ENCODE data around the gene RNF19B. TPM values are rescaled to one million over a fixed set of nuclear protein-coding genes. Genes with fewer than 3 reads are reported as not detected.

RNF19B gene
- total and polyA plus RNA-seq, 2 of the 8 experiments (the other 6 are each of a cell fraction or from before 2014, with no cell fraction given) = 9.2 to 11.2 TPM

DNA sequence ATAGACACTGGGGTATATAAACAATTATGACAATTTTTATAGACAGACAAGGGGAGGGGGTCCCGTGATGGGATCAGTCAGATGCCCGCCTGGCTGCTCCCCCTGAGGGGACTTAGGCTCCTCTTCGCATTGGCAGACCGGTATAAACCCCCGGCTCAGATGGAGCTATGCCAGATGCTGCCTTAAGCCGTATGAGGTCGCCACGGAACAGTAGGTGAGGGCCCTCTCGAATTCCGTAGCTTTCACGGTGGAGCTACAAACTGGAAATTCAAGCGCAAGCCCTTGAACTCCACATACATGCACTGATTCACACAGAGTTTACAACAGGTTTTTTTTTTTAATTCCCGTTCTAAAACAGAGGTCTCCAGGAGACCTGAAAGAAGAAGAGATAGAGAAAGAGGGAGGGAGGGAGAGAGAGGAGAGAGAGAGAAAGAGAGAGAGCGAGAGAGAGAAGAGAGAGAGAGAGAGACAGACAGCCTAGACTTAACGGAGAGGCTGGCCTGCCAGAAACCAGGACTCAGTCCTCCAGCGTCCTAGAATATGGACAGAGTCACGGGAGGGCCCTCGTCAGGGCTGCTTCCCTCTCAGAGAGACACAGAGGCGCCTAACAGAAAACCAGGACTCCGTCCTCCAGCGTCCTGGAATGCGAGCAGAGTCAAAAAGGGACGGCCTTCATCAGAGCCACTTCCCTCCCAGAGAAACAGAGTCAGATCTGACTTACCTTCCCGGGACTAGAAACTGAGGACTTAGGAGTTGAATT lies 39.0 kb downstream of the RNF19B start:
- H3K18ac ChIP-seq (ENCODE audit: extremely low read depth, low read length) = no peak overlapping the region
- H4K91ac ChIP-seq (replicated peaks; ENCODE audit: insufficient read length, low read length) = no peak overlapping the region
- H3K23me2 ChIP-seq (ENCODE audit: low read depth, low read length) = peaks cover 11% of the 10 kb centered on the region; the same call in 1 of the 2 replicates
- H4K5ac ChIP-seq (ENCODE audit: insufficient read length, low read depth, low read length) = no peak overlapping the region
- peaks cover 12 to 52% (median 49%) of the 10 kb centered on the region in 4 experiments for H3K27me3 ChIP-seq (replicated peaks in 1 of 4; ENCODE audit: control insufficient read depth in 3 of 4, extremely low read depth in 1 of 4, insufficient read depth in 3 of 4, low read length in 3 of 4)
- no peak overlapping the region for H3K56ac ChIP-seq (replicated peaks; ENCODE audit: insufficient read length, low read depth, low read length)
- H2BK20ac ChIP-seq (ENCODE audit: low read length) = no peak overlapping the region
- H2AFZ ChIP-seq (ENCODE audit: low read length) = peak overlapping the region; percentile 54; the same call in 1 of the 2 replicates
- H2BK5ac ChIP-seq (ENCODE audit: low read depth, low read length) = no peak overlapping the region
- no peak overlapping the region for H3K23ac ChIP-seq (ENCODE audit: insufficient read length)
- FAIRE-seq = no peak
- peak overlapping the region; percentile 81 to 92 for H3K4me2 ChIP-seq (ENCODE audit: insufficient read depth in 1 of 2, low read depth in 2 of 2, low read length in 2 of 2)
- no peak overlapping the region for H2BK15ac ChIP-seq (ENCODE audit: low read length)
- no peaks in the 10 kb centered on the region for H3K79me1 ChIP-seq (ENCODE audit: low read depth, low read length)
- no peak overlapping the region for H4K8ac ChIP-seq (ENCODE audit: extremely low read depth, insufficient read depth, low read length)
- H3K36me3 ChIP-seq (ENCODE audit: control insufficient read depth in 2 of 4, insufficient read depth in 4 of 4, low read length in 3 of 4) = no peaks in the 10 kb centered on the region
- no peak overlapping the region for H2BK12ac ChIP-seq (ENCODE audit: low read depth, low read length)
- WGBS, 2 experiments (ENCODE audit: extremely low coverage in 1 of 2, insufficient coverage in 1 of 2, insufficient read length in 1 of 2, insufficient replicate concordance in 2 of 2, low coverage in 1 of 2, low lambda C conversion rate in 2 of 2, missing lambda C conversion rate in 1 of 2) = 2% methylated on average over 24 of the region's 24 CpGs; no CpG with 5 or more reads in 1 of the 2 experiments
- peak; percentile 21 to 61 for DNase-seq (ENCODE audit: low read depth in 1 of 2, low spot score in 2 of 2)
- ChIA-PET CTCF (ENCODE audit: partially characterized antibody) (interaction anchor here (0.7 to 2.0 kb wide), 9 partner anchors 10 to 259 kb away, joined by 3 to 10 read pairs (median 4); no protein-coding TSS in a partner anchor), POLR2A (ENCODE audit: partially characterized antibody) (interaction anchor here (0.6 to 1.2 kb wide), 5 partner anchors 28 to 227 kb away, joined by 3 to 4 read pairs (median 3); no protein-coding TSS in a partner anchor)
- H4K20me1 ChIP-seq (replicated peaks in 1 of 2; ENCODE audit: control insufficient read depth in 1 of 2, insufficient read depth in 2 of 2, low read length in 2 of 2) = no peaks in the 10 kb centered on the region
- peaks cover 0 to 4% (median 2%) of the 10 kb centered on the region in 4 experiments; a peak in 5 of 7 replicates for H3K4me1 ChIP-seq (replicated peaks in 1 of 4; ENCODE audit: control insufficient read depth in 3 of 4, insufficient read depth in 4 of 4, low read length in 3 of 4)
- no peaks in the 10 kb centered on the region for H3K79me2 ChIP-seq (ENCODE audit: control insufficient read depth in 1 of 2, insufficient read depth in 2 of 2, low read length in 2 of 2)
- H3K14ac ChIP-seq (ENCODE audit: insufficient read length) = no peak overlapping the region
- no peak overlapping the region for H3K27ac ChIP-seq (ENCODE audit: low read depth, low read length)
- H3K4me3 ChIP-seq (ENCODE audit: extremely low read depth in 1 of 4, insufficient read depth in 2 of 4, low read depth in 3 of 4, low read length in 4 of 4) = peak overlapping the region; percentile 44 to 58 (median 54); a peak in 7 of 8 replicates
- H3K9ac ChIP-seq (replicated peaks in 1 of 4; ENCODE audit: extremely low read depth in 1 of 4, low read depth in 3 of 4, low read length in 3 of 4) = no peak overlapping the region
- H3K9me3 ChIP-seq (ENCODE audit: insufficient read depth in 2 of 2, low read depth in 1 of 2, low read length in 1 of 2) = no peaks in the 10 kb centered on the region
- no peak overlapping the region for H2BK120ac ChIP-seq (replicated peaks; ENCODE audit: low read depth, low read length)
- H3K4ac ChIP-seq (replicated peaks; ENCODE audit: insufficient read length, low read depth, low read length) = no peak overlapping the region
- H2AK5ac ChIP-seq (ENCODE audit: low read depth, low read length) = no peak overlapping the region
- TF ChIP-seq CTBP2 (IDR thresholded peaks at IDR 0.05; ENCODE audit: borderline replicate concordance, insufficient read depth, insufficient read length, low read length) (peak; percentile 32), RAD21 (IDR thresholded peaks at IDR 0.05 in 1 of 2, conservative IDR thresholded peaks at IDR 0.05 in 1 of 2; ENCODE audit: low read depth in 2 of 2, low read length in 2 of 2) (peak; percentile 9 to 49; a peak in 2 of 4 replicates), GABPA (IDR thresholded peaks at IDR 0.05; ENCODE audit: borderline replicate concordance, insufficient read depth, low read length) (no peak), TCF12 (IDR thresholded peaks at IDR 0.05; ENCODE audit: low read depth, low read length) (0 out of 2 replicates have a peak, but pooled peaks have one; percentile 2), TBP (IDR thresholded peaks at IDR 0.05; ENCODE audit: low read depth, low read length) (no peak), TEAD4 (IDR thresholded peaks at IDR 0.05; ENCODE audit: low read depth, low read length) (peak; percentile 54; the same call in 1 of the 2 replicates), SUZ12 (IDR thresholded peaks at IDR 0.05; ENCODE audit: low read length) (peak; percentile 35; the same call in 1 of the 2 replicates), YY1 (IDR thresholded peaks at IDR 0.05; ENCODE audit: low read depth, low read length) (0 out of 2 replicates have a peak, but pooled peaks have one; percentile 20), FOSL1 (IDR thresholded peaks at IDR 0.05; ENCODE audit: insufficient read depth, low read depth, low read length) (no peak), KDM4A (IDR thresholded peaks at IDR 0.05; ENCODE audit: low read depth, low read length, severe bottlenecking) (peak; percentile 64)
